Heart left ventricle (tissue), 16 donors: ENCODE measurements around the gene PIGO. TPM values are rescaled to one million over a fixed set of nuclear protein-coding genes. Genes with fewer than 3 reads are reported as not detected.

Source experiments
- ATAC-seq, 4 donors: fragments of 200-7000 bp; cut with Tn5 transposase; one replicate each; pipeline ENCODE4 v1.9.1; 2020 to 2022; ENCODE audit warnings: moderate library complexity in 4 of 4, mild to moderate bottlenecking in 3 of 4, moderate number of reproducible peaks in 1 of 4
- DNase-seq, 5 donors: peaks; one replicate each; pipeline ENCODE4 v3.0.0-alpha.2; 2020
- H3K27ac ChIP-seq, 12 donors: fragments of 200-600 bp; sonication (generic) in 4 of 12; one replicate each; pipeline versions ENCODE4 v1.5.0 to v1.8.0; 2016 to 2022; ENCODE audit warnings: mild to moderate bottlenecking in 2 of 12
- H3K27me3 ChIP-seq, 9 donors: fragments of 200-600 bp; sonication (generic) in 2 of 9; one replicate each; pipeline versions ENCODE4 v1.5.1 to v1.8.0; 2016 to 2022; ENCODE audit warnings: mild to moderate bottlenecking in 3 of 9
- H3K36me3 ChIP-seq, 9 donors: fragments of 200-600 bp; sonication (generic) in 2 of 9; one replicate each; pipeline versions ENCODE4 v1.5.0 to v1.8.0; 2018 to 2022; ENCODE audit warnings: mild to moderate bottlenecking in 2 of 9
- H3K4me1 ChIP-seq, 12 donors: fragments of 200-600 bp; sonication (generic) in 4 of 12; one replicate each; pipeline versions ENCODE4 v1.5.0 to v1.8.0; 2016 to 2022; ENCODE audit warnings: mild to moderate bottlenecking in 3 of 12
- H3K4me3 ChIP-seq, 12 donors: fragments of 200-600 bp; sonication (generic) in 4 of 12; one replicate each; pipeline versions ENCODE4 v1.5.0 to v1.8.0; 2017 to 2022; ENCODE audit warnings: mild to moderate bottlenecking in 9 of 12, moderate library complexity in 4 of 12
- H3K9me3 ChIP-seq, 12 donors: fragments of 200-600 bp; sonication (generic) in 4 of 12; one replicate each; pipeline versions ENCODE4 v1.5.0 to v1.8.0; 2016 to 2022; ENCODE audit warnings: mild to moderate bottlenecking in 1 of 12
- POLR2A ChIP-seq, 2 donors: fragments of 450-650 bp; IDR thresholded peaks; one replicate each; pipeline ENCODE4 v1.6.1; 2017; ENCODE audit warnings: antibody characterized with exemption in 2 of 2, mild to moderate bottlenecking in 2 of 2, moderate library complexity in 2 of 2
- WGBS, 4 donors: extraction: QIAGEN DNeasy Blood & Tissue Kit in 2 of 4; methylation state at CpG; one replicate each; pipeline versions ENCODE4 v1.1.5 to v1.1.7; 2013 to 2018; 5-methylcytosine and 5-hydroxymethylcytosine counted together
- intact Hi-C, 10 donors: fragments of 100-400 bp; cut with DNase I; formaldehyde crosslinking; loops; one replicate each; pipeline versions ENCODE4 v1.11.1 to v1.14.2; 2022
- long read RNA-seq, 3 donors: library from polyadenylated mRNA; unstranded; transcript quantifications; one replicate each; pipeline ENCODE4 v2.0.0, GENCODE V29; 2020 to 2021
- polyA plus RNA-seq, 2 donors: library from polyadenylated mRNA; stranded (reverse); fragments of 200-250 nt; gene quantifications; one replicate each; pipeline ENCODE4 v1.2.3, GENCODE V29; 2013
- total RNA-seq, 9 donors: library from RNA; depleted of rRNA in 2 of 9; stranded (reverse); fragments of >200 nt in 2 of 9; fragmentation: NEBNext Ultra II Directional in 3 of 9; extraction: Animal tissue kit (Norgen Biotek cat#: 25700) in 3 of 9; gene quantifications; one replicate each; pipeline versions ENCODE4 v1.1.0 to v1.2.4, GENCODE V29; 2016 to 2023
- TF ChIP-seq, protein P1 (sequence below), 12 donors: fragments of 200-600 bp; sonication (generic) in 4 of 12; IDR thresholded peaks; one replicate each; pipeline versions ENCODE4 v1.5.0 to v1.8.0; 2018 to 2022; ENCODE audit warnings: antibody characterized with exemption in 12 of 12, mild to moderate bottlenecking in 5 of 12
- donor health status: ischemic (EF 13 %, LVEDD 7.1; RV severe dilation, severe dysfunction).
- donor health status: healthy with polysubstance abuse.
- donor health status: DM: no; HTN: yes; CAD: no.
- donor health status: DM: no; HTN: no; CAD: no.
- donor health status: ischemic (EF 25% LVEDD 6.9; RV normal size, moderate dysfunction).
- donor health status: ischemic (EF 25% LVEDD 5.7; RV mildly dilated, moderate dysfunction).
- donor health status: healthy.
- donor health status: DM: yes; HTN: yes; CAD: no.
- donor health status: ischemic (EF 35%, LVEDD 5.7; RV mildly dilated, moderate dysfunction).
- donor health status: nonischemic (EF 11% LVEDD 7.7; RV severe dilation, severe dysfunction).
- donor health status: DM: yes; HTN: yes; CAD: no.
- donor health status: PGD.
- donor health status: ischemic (EF 29% LVEDD 5.4; RV normal size, mild dysfunction).
- donor health status: nonischemic (EF 23%, LVEDD 6.1; RV moderate dilation, normal function).

Gene PIGO
- total RNA-seq: 10 to 100 TPM in 2 of 9 donors, 1 to 10 TPM in 7; 7.0 to 13.1 (median 9.1) TPM
- 10 to 100 TPM in 1 of 2 donors, 1 to 10 TPM in 1; 8.6 to 12.0 TPM for polyA plus RNA-seq
- long read RNA-seq, donor 1, transcript PIGO-202 (12 exons, 2,464 nt): major isoform, 5 of 21 reads
- long read RNA-seq, donor 1, partial matches to known transcripts: 11 of 21 reads
- long read RNA-seq, donor 1, other reads (novel, unspliced or antisense): 5 of 21 reads
- long read RNA-seq, donor 2, transcript PIGO-202 (12 exons, 2,464 nt): major isoform, 18 of 79 reads
- long read RNA-seq, donor 2, partial matches to known transcripts: 49 of 79 reads
- long read RNA-seq, donor 2, other reads (novel, unspliced or antisense): 12 of 79 reads
- long read RNA-seq, donor 3, transcript PIGO-202 (12 exons, 2,464 nt): major isoform, 5 of 26 reads
- long read RNA-seq, donor 3, partial matches to known transcripts: 14 of 26 reads
- long read RNA-seq, donor 3, other reads (novel, unspliced or antisense): 7 of 26 reads

DNA sequence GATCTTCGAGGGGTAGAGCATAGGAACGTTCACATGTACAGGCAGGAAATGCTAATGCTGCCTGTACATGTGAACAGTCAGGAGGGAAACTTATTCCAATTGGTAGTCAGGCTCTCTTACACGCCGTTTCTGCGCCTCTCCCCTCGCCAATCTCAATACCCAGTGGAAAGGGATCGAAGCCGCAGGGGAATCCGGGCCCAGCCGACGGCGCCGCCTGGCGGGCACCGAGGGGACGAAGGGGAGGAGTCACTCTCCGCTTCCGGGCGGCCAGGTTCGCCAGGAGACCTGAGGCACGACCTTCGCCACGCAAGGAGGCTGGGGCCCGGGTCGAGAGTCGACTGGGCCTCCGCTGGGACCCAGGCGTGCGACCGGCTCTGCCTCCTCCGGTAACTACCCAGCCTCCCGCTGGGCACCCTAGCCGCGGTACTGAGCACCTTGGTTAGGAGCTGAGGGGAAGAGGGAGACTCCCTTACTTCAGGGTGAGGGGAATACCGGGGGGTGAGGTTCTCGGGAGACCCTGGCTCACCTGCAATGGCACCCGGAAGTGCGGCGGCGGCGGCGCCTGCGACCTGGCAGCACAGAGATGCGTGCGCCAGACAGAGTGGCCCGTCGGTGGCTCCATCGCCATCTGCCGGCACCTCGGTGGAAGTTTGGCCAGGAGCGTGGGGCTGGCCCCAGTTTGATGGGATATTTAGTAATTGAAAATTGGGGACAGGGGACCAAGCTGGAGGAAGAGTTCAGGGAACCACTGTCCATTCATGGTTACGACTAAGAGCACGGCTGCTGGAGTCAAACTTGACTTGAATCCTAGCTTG, at the start of gene PIGO:
Gene PIGO, minus strand, starts transcription at position 557 of the 815 bp plus-strand sequence. CDS start 1,026 bp downstream, outside the sequence.
- H3K4me1 ChIP-seq: peaks cover 0 to 16% (median 9%) of the 10 kb centered on the region in 12 donors
- intact Hi-C loops: loop anchor here (1.0 to 5.0 kb wide), 7 partner anchors 16 to 334 kb away; partner anchors contain the start of gene VCP (in 1 of the 10)

DNA sequence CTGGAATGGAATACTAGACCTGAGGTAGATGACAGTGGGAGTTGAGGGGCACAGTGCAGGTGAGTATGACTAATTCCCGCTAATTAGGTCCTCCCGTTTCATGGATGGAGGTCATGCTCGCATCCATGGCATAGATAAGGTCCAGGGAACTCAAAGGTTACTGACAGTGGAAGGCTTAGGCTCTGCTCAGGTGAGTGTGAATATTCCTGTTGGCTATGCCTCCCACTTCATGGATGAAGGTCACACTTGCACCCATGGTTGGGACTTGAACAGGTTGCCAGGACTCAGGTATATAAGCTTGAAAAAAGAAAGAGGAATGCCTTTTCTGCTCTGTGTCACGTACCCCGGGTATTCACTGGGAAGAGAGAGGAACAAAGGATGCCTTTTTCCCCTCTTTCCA, 45.6 kb upstream of the PIGO start:
- ATAC-seq: no peak
- no peak overlapping the region for H3K27ac ChIP-seq
- DNase-seq: no peak
- no peaks in the 10 kb centered on the region for H3K4me1 ChIP-seq
- no peak for TF ChIP-seq POLR2A (IDR thresholded peaks at IDR 0.05)
- TF ChIP-seq, protein P1, sequence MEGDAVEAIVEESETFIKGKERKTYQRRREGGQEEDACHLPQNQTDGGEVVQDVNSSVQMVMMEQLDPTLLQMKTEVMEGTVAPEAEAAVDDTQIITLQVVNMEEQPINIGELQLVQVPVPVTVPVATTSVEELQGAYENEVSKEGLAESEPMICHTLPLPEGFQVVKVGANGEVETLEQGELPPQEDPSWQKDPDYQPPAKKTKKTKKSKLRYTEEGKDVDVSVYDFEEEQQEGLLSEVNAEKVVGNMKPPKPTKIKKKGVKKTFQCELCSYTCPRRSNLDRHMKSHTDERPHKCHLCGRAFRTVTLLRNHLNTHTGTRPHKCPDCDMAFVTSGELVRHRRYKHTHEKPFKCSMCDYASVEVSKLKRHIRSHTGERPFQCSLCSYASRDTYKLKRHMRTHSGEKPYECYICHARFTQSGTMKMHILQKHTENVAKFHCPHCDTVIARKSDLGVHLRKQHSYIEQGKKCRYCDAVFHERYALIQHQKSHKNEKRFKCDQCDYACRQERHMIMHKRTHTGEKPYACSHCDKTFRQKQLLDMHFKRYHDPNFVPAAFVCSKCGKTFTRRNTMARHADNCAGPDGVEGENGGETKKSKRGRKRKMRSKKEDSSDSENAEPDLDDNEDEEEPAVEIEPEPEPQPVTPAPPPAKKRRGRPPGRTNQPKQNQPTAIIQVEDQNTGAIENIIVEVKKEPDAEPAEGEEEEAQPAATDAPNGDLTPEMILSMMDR (IDR thresholded peaks at IDR 0.05): no peak
- intact Hi-C loops: no loop called here
- H3K36me3 ChIP-seq: no peaks in the 10 kb centered on the region
- H3K4me3 ChIP-seq: no peak overlapping the region
- peaks cover 0 to 61% (median 22%) of the 10 kb centered on the region in 12 donors for H3K9me3 ChIP-seq
- H3K27me3 ChIP-seq: no peaks in the 10 kb centered on the region
- 85 to 93% (median 90%) methylated on average over 5 of the region's 5 CpGs for WGBS, 4 donors

More for the DNA sequence above, at the start of gene PIGO:
- Histone ChIP-seq H3K9me3 (no peaks in the 10 kb centered on the region), H3K4me3 (peak within 1 kb of the TSS; percentile 53 to 100 (median 90)), H3K36me3 (peaks cover 0 to 53% (median 48%) of the 10 kb centered on the region in 9 donors), H3K27me3 (no peaks in the 10 kb centered on the region), H3K27ac (peak within 1 kb of the TSS; percentile 86 to 99 (median 96))
- 0 to 1% (median 1%) methylated on average over 43 to 53 of the region's 53 CpGs for WGBS, 4 donors
- TF ChIP-seq POLR2A (IDR thresholded peaks at IDR 0.05): peak in 1 of 2 donors; percentile 37
- TF ChIP-seq, protein P1 (IDR thresholded peaks at IDR 0.05): peak; percentile 57 to 79 (median 74)
- peak; percentile 88 to 95 (median 91) for DNase-seq
- peak; percentile 73 to 96 (median 94) for ATAC-seq

DNA sequence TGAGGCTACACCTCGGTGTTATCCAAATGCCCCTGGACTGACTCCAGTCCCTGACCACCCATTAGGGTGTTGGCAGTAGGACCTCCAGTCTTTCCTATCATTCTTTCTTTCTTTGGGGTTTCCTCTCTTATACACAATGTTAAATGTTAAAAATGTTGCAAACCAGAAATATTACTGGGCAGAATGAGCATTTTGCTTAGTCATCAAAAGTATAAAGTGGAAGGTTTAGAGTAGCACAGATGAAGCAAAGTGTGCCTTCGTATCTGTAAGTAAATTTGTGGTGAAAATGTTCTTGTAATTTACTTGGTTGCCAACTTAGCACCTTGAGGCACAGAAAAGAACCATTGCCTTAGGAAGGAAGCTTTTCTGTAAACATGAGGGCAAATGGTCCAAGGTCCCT, 43.7 kb upstream of the PIGO start:
- DNase-seq (no peak), ATAC-seq (no peak)
- 86 to 92% (median 90%) methylated on average over 2 of the region's 2 CpGs for WGBS, 4 donors
- H3K9me3 ChIP-seq: peaks cover 0 to 43% (median 17%) of the 10 kb centered on the region in 12 donors
- no peaks in the 10 kb centered on the region for H3K4me1 ChIP-seq
- no peaks in the 10 kb centered on the region for H3K36me3 ChIP-seq
- H3K27ac ChIP-seq: no peak overlapping the region
- TF ChIP-seq, protein P1 (IDR thresholded peaks at IDR 0.05): no peak
- intact Hi-C loops: no loop called here
- H3K27me3 ChIP-seq: no peaks in the 10 kb centered on the region
- H3K4me3 ChIP-seq: no peak overlapping the region
